CD4-positive, alpha-beta T cell treated with Interferon alpha-2 for 1 hour (primary cell): ENCODE data around the gene ST7.
A peak's percentile ranks its signal among the peaks of the same experiment; 100 is the strongest.
"Not testable (repeated sequence)": the region's sequence is repeated elsewhere in the genome, so short reads cannot be mapped to it uniquely, and the experiment has no call there.

ENCODE experiments used
- DNase-seq, 2 donors: peaks; one replicate each; pipeline ENCODE4 v3.0.0-alpha.2; 2020 to 2022

ST7 gene

GRCh38 chr7:117011419-117012260 is 58.3 kb downstream of the ST7 start:
- DNase-seq: no peak

- DNase-seq: no peak
Measured at GRCh38 chr7:117012284-117012683, 59.0 kb downstream of the ST7 start.

- peak in 1 of 2 donors; percentile 43 for DNase-seq
Measured at GRCh38 chr7:117012696-117013095, 59.4 kb downstream of the ST7 start.

GRCh38 chr7:117014099-117014656 is 60.9 kb downstream of the ST7 start:
- no peak for DNase-seq

- DNase-seq: peak; percentile 16 to 18
Measured at GRCh38 chr7:117014673-117015133, 61.4 kb downstream of the ST7 start.

- DNase-seq: no peak
Measured at GRCh38 chr7:117015258-117016184, 62.2 kb downstream of the ST7 start.

- DNase-seq: no peak
Measured at GRCh38 chr7:117017017-117017451, 63.7 kb downstream of the ST7 start.

GRCh38 chr7:117017702-117018266 is 64.5 kb downstream of the ST7 start:
- DNase-seq: no peak

GRCh38 chr7:117018713-117019112 is 65.4 kb downstream of the ST7 start:
- DNase-seq: no peak

- no peak for DNase-seq
Measured at GRCh38 chr7:117019287-117019686, 66.0 kb downstream of the ST7 start.

GRCh38 chr7:117019786-117020590 is 66.7 kb downstream of the ST7 start:
- no peak for DNase-seq

GRCh38 chr7:117020591-117020973 is 67.3 kb downstream of the ST7 start:
- no peak for DNase-seq

GRCh38 chr7:117021366-117021765 is 68.1 kb downstream of the ST7 start:
- DNase-seq: no peak

GRCh38 chr7:117021986-117022385 is 68.7 kb downstream of the ST7 start:
- no peak for DNase-seq

GRCh38 chr7:117023325-117023854 is 70.1 kb downstream of the ST7 start:
- DNase-seq: no peak

GRCh38 chr7:117024811-117025210 is 71.5 kb downstream of the ST7 start:
- DNase-seq: no peak

- DNase-seq: no peak
Measured at GRCh38 chr7:117025891-117026290, 72.6 kb downstream of the ST7 start.

GRCh38 chr7:117030346-117030745 is 77.0 kb downstream of the ST7 start:
- not testable (repeated sequence) for DNase-seq

- DNase-seq: not testable (repeated sequence)
Measured at GRCh38 chr7:117030793-117031192, 77.5 kb downstream of the ST7 start.

- DNase-seq: no peak
Measured at GRCh38 chr7:117032810-117033209, 79.5 kb downstream of the ST7 start.

- DNase-seq: no peak
Measured at GRCh38 chr7:117034851-117035464, 81.7 kb downstream of the ST7 start.
